ENCODE measurements around the gene COMMD3. TPM values are rescaled to one million over a fixed set of nuclear protein-coding genes. Genes with fewer than 3 reads are reported as not detected.

Gene COMMD3
- total and polyA plus RNA-seq, 2 of the 4 experiments (the other 2 are of a cell fraction), result 30.8 to 44.8 TPM

DNA sequence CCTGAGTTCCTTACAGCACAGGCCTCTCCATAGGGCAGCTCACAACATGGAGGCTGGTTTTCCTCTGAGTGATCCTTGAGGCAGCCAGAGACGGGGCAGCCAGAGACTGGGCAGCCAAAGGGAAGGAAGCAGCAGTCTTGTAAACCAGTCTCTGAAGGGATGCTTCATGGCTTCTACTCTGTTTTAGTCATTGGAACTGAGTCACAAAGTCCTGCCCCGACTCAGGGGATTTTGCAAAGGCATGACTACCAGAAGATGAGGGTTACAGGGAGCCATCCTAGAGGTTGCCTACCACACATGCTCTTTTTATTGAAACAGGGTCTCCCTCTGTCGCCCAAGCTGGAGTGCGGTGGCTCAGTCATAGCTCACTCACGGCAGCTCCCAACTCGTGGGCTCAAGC lies 44.4 kb upstream of the COMMD3 start:
- ChIA-PET POLR2A (ENCODE audit: unreplicated experiment) (interaction anchor here (0.6 kb wide), 2 partner anchors 17 to 33 kb away, joined by 3 to 5 read pairs; no protein-coding TSS in a partner anchor), CTCF (no interaction called here)
- Histone ChIP-seq H3K27me3 (ENCODE audit: control insufficient read depth, insufficient read depth, low read length) (no peaks in the 10 kb centered on the region), H4K5ac (ENCODE audit: low read depth, low read length) (no peak overlapping the region), H2BK120ac (ENCODE audit: low read depth, low read length) (no peak overlapping the region), H3K4ac (ENCODE audit: low read depth, low read length) (no peak overlapping the region), H4K91ac (ENCODE audit: insufficient read depth, low read depth, low read length) (no peak overlapping the region), H2BK5ac (ENCODE audit: low read depth, low read length, poor library complexity, severe bottlenecking) (no peak overlapping the region), H3K4me1 (ENCODE audit: control insufficient read depth, insufficient read depth, low read length) (no peaks in the 10 kb centered on the region), H3K4me3 (ENCODE audit: insufficient read depth, low read depth, low read length) (no peak overlapping the region), H2BK15ac (ENCODE audit: low read depth, low read length) (no peak overlapping the region), H3K27ac (ENCODE audit: insufficient read depth, low read length) (no peak overlapping the region), H3K9me1 (ENCODE audit: insufficient read depth, low read length) (no peaks in the 10 kb centered on the region), H3K18ac (ENCODE audit: low read depth, low read length) (no peak overlapping the region), H3K9ac (ENCODE audit: low read depth, low read length) (no peak overlapping the region), H4K20me1 (ENCODE audit: insufficient read depth, low read length) (no peaks in the 10 kb centered on the region), H3K4me2 (ENCODE audit: low read depth, low read length) (no peak overlapping the region), H3K9me3 (ENCODE audit: control insufficient read depth, insufficient read depth, low read length) (no peaks in the 10 kb centered on the region), H3K14ac (replicated peaks; ENCODE audit: low read depth, low read length) (no peak overlapping the region), H3K79me1 (ENCODE audit: low read depth in 1 of 2, low read length in 2 of 2) (no peaks in the 10 kb centered on the region), H2AFZ (replicated peaks; ENCODE audit: low read length, poor library complexity) (no peak overlapping the region), H3K36me3 (ENCODE audit: control insufficient read depth, insufficient read depth, low read length) (no peaks in the 10 kb centered on the region), H2AK9ac (replicated peaks; ENCODE audit: low read depth, low read length, poor library complexity) (no peak overlapping the region), H2BK20ac (ENCODE audit: low read depth, low read length) (no peak overlapping the region), H3K23ac (ENCODE audit: low read depth, low read length) (no peak overlapping the region), H4K8ac (ENCODE audit: low read depth in 2 of 2, low read length in 2 of 2) (no peak overlapping the region), H3K56ac (ENCODE audit: extremely low read depth, insufficient read depth, low read length) (no peak overlapping the region), H2AK5ac (ENCODE audit: low read depth, low read length) (no peak overlapping the region)
- intact Hi-C loops (cut with micrococcal nuclease), result no loop called here
- no peak for TF ChIP-seq BHLHE40 (IDR thresholded peaks at IDR 0.05; ENCODE audit: low read depth, low read length)
- DNase-seq (no peak), ATAC-seq (ENCODE audit: low read depth) (no peak)
- WGBS, 2 experiments (ENCODE audit: extremely low coverage in 2 of 2, insufficient read length in 1 of 2), result no CpG with 5 or more reads among the region's 6 CpGs
- in situ Hi-C loops (cut with MboI; ENCODE audit: low sequenced_read_pairs), result no loop called here
- dilution Hi-C loops (cut with HindIII; ENCODE audit: low sequenced_read_pairs, unreplicated experiment), result no loop called here
- BruUV-seq (replicated peaks), result no TSS peak
